Coronary artery (tissue), 2 donors: ENCODE results near the gene RHBDF2.

ENCODE experiments used
- DNase-seq: peaks from one replicate; pipeline ENCODE4 v3.0.0-alpha.2; 2017; ENCODE audit warnings: low spot score
- H3K27ac ChIP-seq, 2 donors: fragments of 200-600 bp; sonication (generic); one replicate each; pipeline ENCODE4 v1.5.1; 2016 to 2019
- H3K4me3 ChIP-seq: fragments of 200-600 bp; sonication (generic); 2 replicates; pipeline ENCODE4 v1.5.1; 2016; ENCODE audit warnings: mild to moderate bottlenecking, moderate library complexity
- CTCF ChIP-seq: fragments of 200-600 bp; sonication (generic); IDR thresholded peaks from one replicate; pipeline ENCODE4 v1.5.1; 2019; ENCODE audit warnings: antibody characterized with exemption

The RHBDF2 gene

DNA sequence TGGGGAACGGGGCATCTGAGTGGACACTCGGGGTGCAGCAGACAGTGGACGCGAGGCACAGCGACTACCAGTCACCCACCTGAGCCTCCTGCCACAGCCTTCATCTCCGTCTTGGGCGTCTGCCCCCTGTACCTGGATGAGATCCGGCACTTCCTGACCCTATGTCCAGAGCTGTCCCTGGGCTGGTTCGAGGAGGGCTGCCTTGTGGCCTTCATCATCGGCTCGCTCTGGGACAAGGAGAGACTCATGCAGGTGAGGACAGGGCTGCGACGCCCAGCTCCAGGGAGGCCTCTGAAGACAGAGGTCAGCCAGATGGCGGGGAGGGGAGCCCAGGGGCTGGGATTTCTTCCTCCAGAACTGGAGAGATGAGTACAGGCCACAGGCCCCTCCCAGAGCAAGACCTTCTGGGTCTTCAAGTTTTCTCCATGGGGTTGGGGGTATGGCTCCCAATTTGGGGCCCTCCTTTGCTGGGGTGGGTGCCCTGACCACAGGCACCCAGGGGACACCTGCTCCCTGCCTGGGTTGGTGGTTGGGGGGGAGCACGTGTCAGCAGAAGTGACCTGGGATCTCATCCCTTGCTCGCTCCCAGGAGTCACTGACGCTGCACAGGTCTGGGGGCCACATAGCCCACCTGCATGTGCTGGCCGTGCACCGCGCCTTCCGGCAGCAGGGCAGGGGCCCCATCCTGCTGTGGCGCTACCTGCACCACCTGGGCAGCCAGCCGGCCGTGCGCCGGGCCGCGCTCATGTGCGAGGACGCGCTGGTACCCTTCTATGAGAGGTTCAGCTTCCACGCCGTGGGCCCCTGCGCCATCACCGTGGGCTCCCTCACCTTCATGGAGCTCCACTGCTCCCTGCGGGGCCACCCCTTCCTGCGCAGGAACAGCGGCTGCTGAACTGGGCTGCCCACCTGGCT, 31.9 kb downstream of the RHBDF2 start:
- peak; percentile 68 for DNase-seq
- no peak for TF ChIP-seq CTCF
- H3K4me3 ChIP-seq, result no peak overlapping the region
- H3K27ac ChIP-seq, result no peak overlapping the region

- TF ChIP-seq CTCF, result no peak
- Histone ChIP-seq H3K4me3 (no peak overlapping the region), H3K27ac (no peak overlapping the region)
- no peak for DNase-seq
These were observed 32.6 kb downstream of the RHBDF2 start for GRCh38 chr17:76468634-76469010.

DNA sequence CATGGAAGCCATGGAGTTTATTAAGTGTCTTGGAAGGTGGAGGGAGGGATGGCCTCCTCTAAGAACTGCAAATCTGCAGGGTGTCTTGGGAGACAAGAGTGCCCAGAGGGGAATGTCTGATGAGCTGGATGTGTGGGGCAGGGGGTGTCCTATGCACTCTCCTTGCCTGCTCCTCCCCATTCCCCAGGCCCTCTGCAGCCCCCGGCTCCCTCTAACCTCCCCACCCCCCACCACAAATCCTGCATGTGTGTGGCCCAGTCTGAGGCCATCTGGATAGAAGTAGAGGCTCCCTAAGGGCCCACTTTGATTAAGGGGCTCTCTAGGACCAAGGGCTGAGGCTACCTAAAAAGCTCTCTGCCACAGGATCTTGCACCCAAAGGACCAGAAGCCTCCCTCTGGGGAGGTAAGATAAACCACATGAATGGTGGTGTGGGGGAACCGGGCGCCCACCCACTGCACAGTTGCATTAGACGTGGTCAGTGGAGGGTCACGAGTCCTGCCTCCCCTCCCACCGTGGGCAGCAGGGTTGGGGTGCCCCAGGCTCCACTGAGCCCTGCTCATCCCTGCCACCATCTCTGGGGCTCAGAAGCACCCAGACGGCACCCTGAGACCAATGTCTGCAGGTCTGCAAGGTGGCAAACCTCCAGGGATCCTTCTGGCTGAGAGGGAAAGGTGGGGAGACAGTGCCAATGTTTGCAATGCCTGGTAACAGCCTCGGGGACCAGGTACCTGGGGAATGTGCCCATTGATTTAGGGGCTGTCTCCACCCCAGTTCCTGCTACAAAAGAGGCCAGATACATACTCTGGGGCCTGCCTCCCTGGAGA, 33.2 kb downstream of the RHBDF2 start:
- peak; percentile 66 for DNase-seq
- H3K27ac ChIP-seq, result no peak overlapping the region
- H3K4me3 ChIP-seq, result no peak overlapping the region
- TF ChIP-seq CTCF, result no peak

GRCh38 chr17:76467366-76467765, 33.9 kb downstream of the RHBDF2 start, which contains the start of gene AANAT:
AANAT (plus strand) TSS chr17:76467603; CDS start chr17:76468747, 1,144 bp downstream.
- H3K4me3 ChIP-seq, result no peak within 1 kb of the TSS
- no peak for TF ChIP-seq CTCF
- no peak within 1 kb of the TSS for H3K27ac ChIP-seq
- no peak for DNase-seq

- TF ChIP-seq CTCF, result no peak
- DNase-seq, result no peak
- H3K4me3 ChIP-seq, result no peak overlapping the region
- no peak overlapping the region for H3K27ac ChIP-seq
These were observed 34.5 kb downstream of the RHBDF2 start for GRCh38 chr17:76466775-76467130.

GRCh38 chr17:76462556-76463290, 38.5 kb downstream of the RHBDF2 start:
- no peak for TF ChIP-seq CTCF

More at GRCh38 chr17:76462556-76463290, 38.5 kb downstream of the RHBDF2 start:
- DNase-seq, result no peak
- no peak overlapping the region for H3K4me3 ChIP-seq
- H3K27ac ChIP-seq, result no peak overlapping the region
